Mesenchymal stem cell (in vitro differentiated cells and primary cell): ENCODE results near the gene CENPT.
"Not testable (repeated sequence)": the region's sequence is repeated elsewhere in the genome, so short reads cannot be mapped to it uniquely, and the experiment has no call there.

Experiments used
- DNase-seq: peaks from one replicate; pipeline ENCODE4 v3.0.0-alpha.2; 2013
- H2AFZ ChIP-seq: one replicate; pipeline ENCODE4 v1.6.1; 2013; ENCODE audit warnings: low read depth, mild to moderate bottlenecking, control low read depth, inconsistent platforms, low read length, moderate library complexity
- H2AK5ac ChIP-seq: 2 replicates; pipeline ENCODE4 v1.6.1; 2013; ENCODE audit warnings: low read length, moderate library complexity, mild to moderate bottlenecking, inconsistent platforms; ENCODE audit not compliant: severe bottlenecking
- H2BK120ac ChIP-seq: one replicate; pipeline ENCODE4 v1.6.1; 2013; ENCODE audit warnings: low read depth, mild to moderate bottlenecking, inconsistent platforms, low read length, moderate library complexity
- H2BK12ac ChIP-seq, 2 experiments: one replicate each; pipeline ENCODE4 v1.6.1; 2013; ENCODE audit warnings: inconsistent platforms in 2 of 2, low read length in 2 of 2, mild to moderate bottlenecking in 2 of 2, moderate library complexity in 2 of 2, control low read depth in 1 of 2
- H2BK15ac ChIP-seq: one replicate; pipeline ENCODE4 v1.6.1; 2013; ENCODE audit warnings: mild to moderate bottlenecking, low read depth, inconsistent platforms; ENCODE audit not compliant: poor library complexity, severe bottlenecking
- H2BK5ac ChIP-seq: 2 replicates; pipeline ENCODE4 v1.6.1; 2013; ENCODE audit warnings: low read depth, mild to moderate bottlenecking, low read length, control low read depth, inconsistent platforms; ENCODE audit not compliant: poor library complexity, severe bottlenecking
- H3K14ac ChIP-seq, 2 experiments: one replicate each; pipeline ENCODE4 v1.6.1; 2013; ENCODE audit warnings: inconsistent platforms in 2 of 2, low read length in 2 of 2, control low read depth in 1 of 2, mild to moderate bottlenecking in 1 of 2, moderate library complexity in 1 of 2
- H3K18ac ChIP-seq, 2 experiments: one replicate each; pipeline ENCODE4 v1.6.1; 2013; ENCODE audit warnings: inconsistent platforms in 2 of 2, low read length in 2 of 2, control low read depth in 1 of 2, low read depth in 1 of 2, mild to moderate bottlenecking in 1 of 2
- H3K23ac ChIP-seq, 2 experiments: one replicate each; pipeline ENCODE4 v1.6.1; 2013; ENCODE audit warnings: inconsistent platforms in 2 of 2, low read length in 2 of 2, mild to moderate bottlenecking in 2 of 2, moderate library complexity in 2 of 2, control low read depth in 1 of 2
- H3K27ac ChIP-seq: 2 replicates; pipeline ENCODE4 v1.5.1; 2013; ENCODE audit warnings: mild to moderate bottlenecking, moderate library complexity, low read length, control low read depth, inconsistent platforms; ENCODE audit not compliant: poor library complexity, severe bottlenecking
- H3K27me3 ChIP-seq, 2 experiments: 2 replicates each; pipeline versions ENCODE4 v1.6.1 to v1.7.0; 2013; ENCODE audit warnings: low read length in 2 of 2, mild to moderate bottlenecking in 2 of 2, moderate library complexity in 2 of 2, control low read depth in 1 of 2, inconsistent platforms in 1 of 2; ENCODE audit not compliant: control insufficient read depth in 1 of 2, insufficient read depth in 1 of 2
- H3K36me3 ChIP-seq, 2 experiments: 2 replicates each; pipeline versions ENCODE4 v1.6.1 to v1.7.0; 2013; ENCODE audit warnings: low read length in 2 of 2, control low read depth in 1 of 2, inconsistent platforms in 1 of 2, low read depth in 1 of 2, mild to moderate bottlenecking in 1 of 2; ENCODE audit not compliant: insufficient read depth in 2 of 2, control insufficient read depth in 1 of 2
- H3K4ac ChIP-seq, 2 experiments: one replicate each; pipeline ENCODE4 v1.6.1; 2013; ENCODE audit warnings: inconsistent platforms in 2 of 2, low read length in 2 of 2, mild to moderate bottlenecking in 2 of 2, moderate library complexity in 2 of 2, control low read depth in 1 of 2, low read depth in 1 of 2
- H3K4me1 ChIP-seq: 2 replicates; pipeline ENCODE4 v1.6.1; 2013; ENCODE audit warnings: low read depth, low read length, control low read depth; ENCODE audit not compliant: control insufficient read depth, insufficient read depth
- H3K4me2 ChIP-seq: 2 replicates; pipeline ENCODE4 v1.6.1; 2013; ENCODE audit warnings: low read length, mild to moderate bottlenecking, inconsistent platforms; ENCODE audit not compliant: poor library complexity, severe bottlenecking
- H3K4me3 ChIP-seq, 2 experiments: 2 replicates each; pipeline versions ENCODE4 v1.5.1 to v1.7.0; 2013; ENCODE audit warnings: low read length in 2 of 2, mild to moderate bottlenecking in 2 of 2, control low read depth in 1 of 2, low read depth in 1 of 2; ENCODE audit not compliant: insufficient read depth in 1 of 2
- H3K79me1 ChIP-seq: replicated peaks from 2 replicates; pipeline ENCODE4 v1.6.1; 2013; ENCODE audit warnings: mild to moderate bottlenecking, control low read depth, low read length, inconsistent platforms; ENCODE audit not compliant: poor library complexity, severe bottlenecking
- H3K9ac ChIP-seq: 2 replicates; pipeline ENCODE4 v1.7.0; 2013; ENCODE audit warnings: mild to moderate bottlenecking, low read length, moderate library complexity
- H3K9me3 ChIP-seq: 2 replicates; pipeline ENCODE4 v1.7.0; 2013; ENCODE audit warnings: mild to moderate bottlenecking, low read length; ENCODE audit not compliant: control insufficient read depth
- H4K8ac ChIP-seq: one replicate; pipeline ENCODE4 v1.6.1; 2013; ENCODE audit warnings: inconsistent platforms, mild to moderate bottlenecking, low read length, moderate library complexity
- H4K91ac ChIP-seq: one replicate; pipeline ENCODE4 v1.6.1; 2013; ENCODE audit warnings: mild to moderate bottlenecking, low read length, inconsistent platforms
- WGBS: methylation state at CpG from one replicate; pipeline ENCODE4 v1.1.7; 2013; ENCODE audit warnings: mixed read lengths; 5-methylcytosine and 5-hydroxymethylcytosine counted together

CENPT gene

DNA sequence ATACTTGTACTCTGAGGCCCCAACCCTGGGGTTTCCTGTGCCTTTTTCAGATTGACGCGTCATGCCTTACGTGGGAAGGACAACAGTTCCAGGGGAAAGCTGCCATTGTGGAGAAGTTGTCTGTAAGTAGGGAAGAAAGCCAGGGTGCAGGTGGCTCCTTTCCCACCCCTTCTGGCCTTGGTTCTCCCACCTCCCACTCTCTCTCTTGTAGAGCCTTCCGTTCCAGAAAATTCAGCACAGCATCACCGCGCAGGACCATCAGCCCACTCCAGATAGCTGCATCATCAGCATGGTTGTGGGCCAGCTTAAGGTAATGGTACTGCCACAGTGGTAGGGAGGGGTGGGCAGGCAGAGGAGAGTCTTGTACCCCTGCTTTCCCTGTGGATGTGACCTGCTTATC is 20.8 kb upstream of the CENPT start:
- Histone ChIP-seq H3K27me3 (no peaks in the 10 kb centered on the region), H2BK15ac (no peak overlapping the region)
- WGBS, result 97% methylated on average over 6 of the region's 6 CpGs

DNA sequence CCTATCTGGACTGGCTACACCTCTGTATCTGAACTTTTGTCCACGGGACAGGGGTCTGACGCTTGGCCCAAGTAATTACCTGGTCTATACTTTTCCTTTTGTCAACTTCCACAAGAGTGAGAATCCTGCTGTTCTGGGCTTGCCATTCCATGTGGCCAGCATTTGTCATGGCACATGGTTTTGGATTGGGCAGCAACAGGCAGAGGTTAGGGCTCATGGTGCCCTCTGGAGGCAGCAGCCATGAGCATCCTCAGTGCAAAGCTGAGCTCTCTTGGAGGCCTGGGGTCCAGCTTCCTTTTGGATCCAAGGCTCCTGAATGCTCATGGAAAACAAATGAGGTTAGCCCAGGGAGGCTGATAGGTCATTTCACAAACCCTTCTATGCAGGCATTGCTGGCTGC is 17.8 kb upstream of the CENPT start:
- peak; percentile 51 for DNase-seq
- H2BK120ac ChIP-seq, result no peak overlapping the region
- no peak overlapping the region for H3K23ac ChIP-seq
- no peak overlapping the region for H4K8ac ChIP-seq
- H2AFZ ChIP-seq, result no peak overlapping the region
- peak overlapping the region; percentile 17 for H3K9ac ChIP-seq
- H2AK5ac ChIP-seq, result no peak overlapping the region
- WGBS, result 95% methylated on average over 2 of the region's 2 CpGs
- no peak overlapping the region for H3K27ac ChIP-seq
- H2BK15ac ChIP-seq, result no peak overlapping the region
- no peaks in the 10 kb centered on the region for H3K27me3 ChIP-seq
- no peak overlapping the region for H3K4ac ChIP-seq
- peaks cover 28% of the 10 kb centered on the region for H3K4me1 ChIP-seq
- H3K14ac ChIP-seq, result no peak overlapping the region
- H3K4me3 ChIP-seq, result no peak overlapping the region
- H2BK5ac ChIP-seq, result no peak overlapping the region
- H3K79me1 ChIP-seq, result peaks cover 18% of the 10 kb centered on the region
- H3K4me2 ChIP-seq, result no peak overlapping the region
- H3K18ac ChIP-seq, result no peak overlapping the region
- H3K9me3 ChIP-seq, result no peaks in the 10 kb centered on the region
- no peak overlapping the region for H4K91ac ChIP-seq
- H3K36me3 ChIP-seq, result peaks cover 42 to 80% of the 10 kb centered on the region in 2 experiments
- no peak overlapping the region for H2BK12ac ChIP-seq

More for the DNA sequence above, 20.8 kb upstream of the CENPT start:
- Histone ChIP-seq H3K18ac (no peak overlapping the region), H3K4ac (no peak overlapping the region), H3K23ac (no peak overlapping the region), H3K4me3 (no peak overlapping the region), H2BK5ac (no peak overlapping the region), H3K27ac (no peak overlapping the region), H3K79me1 (peaks cover 21% of the 10 kb centered on the region), H3K9ac (no peak overlapping the region), H2BK120ac (no peak overlapping the region), H2BK12ac (no peak overlapping the region), H3K36me3 (peaks cover 59 to 81% of the 10 kb centered on the region in 2 experiments), H4K8ac (no peak overlapping the region), H3K9me3 (no peaks in the 10 kb centered on the region), H2AFZ (no peak overlapping the region), H4K91ac (no peak overlapping the region), H2AK5ac (no peak overlapping the region), H3K4me1 (peaks cover 12% of the 10 kb centered on the region), H3K4me2 (no peak overlapping the region), H3K14ac (no peak overlapping the region)
- no peak for DNase-seq

DNA sequence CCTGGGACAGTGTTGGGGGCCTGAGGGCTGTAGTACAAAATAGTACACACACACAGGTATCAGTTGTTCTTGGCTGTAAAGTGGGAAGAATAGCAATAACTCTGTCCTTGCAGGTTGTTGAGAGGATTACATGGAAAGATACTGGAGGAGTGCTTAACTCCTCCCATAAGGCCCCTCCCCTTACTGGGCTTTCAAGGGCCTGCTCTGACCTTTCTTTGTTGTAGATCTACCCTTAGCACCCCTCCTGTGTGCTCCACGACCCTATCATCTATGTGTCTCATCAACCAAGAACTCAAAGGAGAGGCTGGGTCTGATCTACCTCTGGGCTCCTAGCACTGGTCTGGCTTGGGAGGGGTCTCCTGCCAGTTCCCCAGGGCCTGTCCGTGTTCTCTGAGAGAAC is 17.1 kb upstream of the CENPT start:
- no peak overlapping the region for H3K4ac ChIP-seq
- DNase-seq, result no peak
- H2BK15ac ChIP-seq, result no peak overlapping the region
- no peak overlapping the region for H2AK5ac ChIP-seq
- peaks cover 28% of the 10 kb centered on the region for H3K4me1 ChIP-seq
- H3K14ac ChIP-seq, result no peak overlapping the region
- H3K27me3 ChIP-seq, result no peaks in the 10 kb centered on the region
- peak overlapping the region; percentile 28 for H3K9ac ChIP-seq
- no peak overlapping the region for H2BK120ac ChIP-seq
- H3K9me3 ChIP-seq, result no peaks in the 10 kb centered on the region
- H3K23ac ChIP-seq, result peak overlapping the region in 1 of 2 experiments; percentile 28
- peaks cover 35 to 78% of the 10 kb centered on the region in 2 experiments for H3K36me3 ChIP-seq
- no peak overlapping the region for H4K91ac ChIP-seq
- H4K8ac ChIP-seq, result no peak overlapping the region
- 90% methylated on average over 2 of the region's 2 CpGs for WGBS
- H3K79me1 ChIP-seq, result peaks cover 14% of the 10 kb centered on the region
- H3K18ac ChIP-seq, result no peak overlapping the region
- no peak overlapping the region for H3K4me2 ChIP-seq
- H2BK5ac ChIP-seq, result no peak overlapping the region
- no peak overlapping the region for H2AFZ ChIP-seq
- H2BK12ac ChIP-seq, result no peak overlapping the region
- H3K27ac ChIP-seq, result no peak overlapping the region
- H3K4me3 ChIP-seq, result no peak overlapping the region

DNA sequence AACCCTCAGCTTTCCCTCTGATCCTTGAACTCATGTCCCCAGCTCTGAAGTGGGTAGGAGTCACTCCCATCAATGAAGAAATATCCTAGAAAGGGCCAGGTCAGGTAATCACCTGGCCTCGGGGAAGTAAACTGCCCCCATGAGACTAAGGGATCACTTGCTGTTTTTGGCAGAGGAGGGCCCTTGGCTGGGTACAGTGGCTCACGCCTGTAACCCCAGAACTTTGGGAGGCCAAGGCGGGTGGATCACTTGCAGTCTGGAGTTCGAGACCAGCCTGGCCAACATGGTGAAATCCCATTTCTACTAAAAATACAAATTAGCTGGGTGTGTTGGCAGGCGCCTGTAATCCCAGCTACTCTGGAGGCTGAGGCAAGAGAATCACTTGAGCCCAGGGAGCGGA is 16.6 kb upstream of the CENPT start:
- H2AK5ac ChIP-seq, H4K91ac ChIP-seq, H3K18ac ChIP-seq, H2BK120ac ChIP-seq, H3K14ac ChIP-seq, H3K27ac ChIP-seq, H4K8ac ChIP-seq, H2BK15ac ChIP-seq, H3K27me3 ChIP-seq, DNase-seq, H3K4me2 ChIP-seq, H3K23ac ChIP-seq, H2BK5ac ChIP-seq, H2AFZ ChIP-seq, H2BK12ac ChIP-seq, H3K9me3 ChIP-seq, H3K4me3 ChIP-seq, H3K4ac ChIP-seq: not testable (repeated sequence)
- Histone ChIP-seq H3K4me1 (peaks cover 28% of the 10 kb centered on the region), H3K36me3 (peaks cover 34 to 74% of the 10 kb centered on the region in 2 experiments), H3K79me1 (peaks cover 14% of the 10 kb centered on the region), H3K9ac (peak overlapping the region; percentile 85)
- WGBS, result 98% methylated on average over 5 of the region's 6 CpGs
